Progenitor cell of endocrine pancreas (in vitro differentiated cells): ENCODE measurements around the gene IL17REL. TPM values are rescaled to one million over a fixed set of nuclear protein-coding genes. Genes with fewer than 3 reads are reported as not detected.

ENCODE experiments used
- DNase-seq: peaks from one replicate; pipeline ENCODE4 v3.0.0; 2021; ENCODE audit warnings: low spot score; ENCODE audit not compliant: unreplicated experiment
- H3K27ac Mint-ChIP-seq: 2 replicates; pipeline ENCODE4 v1.8.0; 2021; ENCODE audit warnings: mild to moderate bottlenecking, moderate library complexity, mixed read lengths
- H3K27me3 Mint-ChIP-seq: 2 replicates; pipeline ENCODE4 v1.8.0; 2021; ENCODE audit warnings: mixed read lengths
- H3K36me3 Mint-ChIP-seq: 2 replicates; pipeline ENCODE4 v1.8.0; 2022; ENCODE audit warnings: mixed read lengths; ENCODE audit not compliant: insufficient read depth
- H3K4me1 Mint-ChIP-seq: 2 replicates; pipeline ENCODE4 v1.8.0; 2021; ENCODE audit warnings: low read depth, mixed read lengths
- H3K4me3 Mint-ChIP-seq: 2 replicates; pipeline ENCODE4 v1.8.0; 2021; ENCODE audit warnings: low read depth, mild to moderate bottlenecking, moderate library complexity, mixed read lengths
- H3K9me3 Mint-ChIP-seq: 2 replicates; pipeline ENCODE4 v1.8.0; 2021; ENCODE audit warnings: low read depth, mixed read lengths
- total RNA-seq: library from RNA; stranded (reverse); gene quantifications from 2 replicates; pipeline ENCODE4 v1.2.1, GENCODE V29; 2021
- TF ChIP-seq, protein P1 (sequence below): fragments of 200-600 bp; sonication (generic); IDR thresholded peaks from one replicate; pipeline ENCODE4 v1.5.0; 2021; ENCODE audit warnings: antibody characterized with exemption, mild to moderate bottlenecking; ENCODE audit not compliant: unreplicated experiment

IL17REL gene
- total RNA-seq, 1 donor from 2014 or later = 0.10 TPM

DNA sequence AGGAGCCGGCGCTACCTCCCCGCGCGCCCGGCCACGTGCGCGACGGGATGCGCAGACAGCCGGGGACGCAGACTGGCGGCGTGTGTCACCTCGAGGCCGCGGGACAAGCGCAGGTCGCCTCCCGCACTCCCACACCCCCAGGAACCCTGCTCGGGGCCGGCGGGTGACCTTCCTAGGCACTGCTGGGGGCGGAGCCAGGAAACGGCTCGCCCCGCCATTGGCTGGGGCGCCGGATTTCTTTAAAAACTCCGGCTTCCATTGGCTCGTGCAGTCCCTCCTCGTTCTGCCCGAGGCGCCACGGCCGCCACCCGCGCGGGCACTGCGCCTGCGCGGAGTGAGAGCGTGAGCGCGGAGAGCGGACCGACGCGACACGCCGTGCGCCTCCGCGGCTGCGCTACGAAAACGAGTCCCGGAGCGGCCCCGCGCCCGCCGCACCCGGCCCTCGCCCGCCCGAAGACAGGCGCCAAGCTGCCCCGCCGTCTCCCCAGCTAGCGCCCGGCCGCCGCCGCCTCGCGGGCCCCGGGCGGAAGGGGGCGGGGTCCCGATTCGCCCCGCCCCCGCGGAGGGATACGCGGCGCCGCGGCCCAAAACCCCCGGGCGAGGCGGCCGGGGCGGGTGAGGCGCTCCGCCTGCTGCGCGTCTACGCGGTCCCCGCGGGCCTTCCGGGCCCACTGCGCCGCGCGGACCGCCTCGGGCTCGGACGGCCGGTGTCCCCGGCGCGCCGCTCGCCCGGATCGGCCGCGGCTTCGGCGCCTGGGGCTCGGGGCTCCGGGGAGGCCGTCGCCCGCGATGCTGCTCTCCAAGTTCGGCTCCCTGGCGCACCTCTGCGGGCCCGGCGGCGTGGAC is 52.2 kb downstream of the IL17REL start, which contains the start of gene PIM3:
Gene PIM3 (plus strand): TSS at position 614 of the 846 bp plus-strand sequence. CDS start 176 bp downstream, at position 790.
- Mint-ChIP-seq H3K4me1 (no peaks in the 10 kb centered on the region), H3K36me3 (peaks cover 2% of the 10 kb centered on the region), H3K9me3 (no peaks in the 10 kb centered on the region), H3K27ac (peak within 1 kb of the TSS; percentile 86), H3K27me3 (no peaks in the 10 kb centered on the region), H3K4me3 (peak within 1 kb of the TSS; percentile 80)
- DNase-seq = peak; percentile 87
- TF ChIP-seq, protein P1, sequence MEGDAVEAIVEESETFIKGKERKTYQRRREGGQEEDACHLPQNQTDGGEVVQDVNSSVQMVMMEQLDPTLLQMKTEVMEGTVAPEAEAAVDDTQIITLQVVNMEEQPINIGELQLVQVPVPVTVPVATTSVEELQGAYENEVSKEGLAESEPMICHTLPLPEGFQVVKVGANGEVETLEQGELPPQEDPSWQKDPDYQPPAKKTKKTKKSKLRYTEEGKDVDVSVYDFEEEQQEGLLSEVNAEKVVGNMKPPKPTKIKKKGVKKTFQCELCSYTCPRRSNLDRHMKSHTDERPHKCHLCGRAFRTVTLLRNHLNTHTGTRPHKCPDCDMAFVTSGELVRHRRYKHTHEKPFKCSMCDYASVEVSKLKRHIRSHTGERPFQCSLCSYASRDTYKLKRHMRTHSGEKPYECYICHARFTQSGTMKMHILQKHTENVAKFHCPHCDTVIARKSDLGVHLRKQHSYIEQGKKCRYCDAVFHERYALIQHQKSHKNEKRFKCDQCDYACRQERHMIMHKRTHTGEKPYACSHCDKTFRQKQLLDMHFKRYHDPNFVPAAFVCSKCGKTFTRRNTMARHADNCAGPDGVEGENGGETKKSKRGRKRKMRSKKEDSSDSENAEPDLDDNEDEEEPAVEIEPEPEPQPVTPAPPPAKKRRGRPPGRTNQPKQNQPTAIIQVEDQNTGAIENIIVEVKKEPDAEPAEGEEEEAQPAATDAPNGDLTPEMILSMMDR = no peak

DNA sequence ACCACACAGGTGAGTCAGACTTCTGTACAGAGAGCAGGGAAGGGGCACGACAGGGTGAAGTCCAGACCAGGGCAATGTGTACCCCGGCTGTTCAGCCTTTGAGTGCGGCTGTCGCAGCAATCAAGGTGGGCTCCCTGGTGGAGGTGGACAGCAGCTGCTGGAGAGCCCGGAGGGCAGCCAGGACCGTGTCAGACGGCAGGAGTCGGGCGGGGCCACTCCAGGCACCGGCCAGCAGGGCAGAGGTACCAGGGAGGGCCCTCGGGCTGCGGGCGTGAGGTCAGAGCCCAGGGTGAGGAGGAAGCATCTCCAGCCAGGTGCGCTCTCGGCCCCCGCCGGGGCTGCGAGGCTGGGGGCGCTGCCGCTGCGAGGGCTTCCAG is 52.8 kb downstream of the IL17REL start:
- Mint-ChIP-seq H3K4me1 (no peaks in the 10 kb centered on the region), H3K4me3 (peak overlapping the region; percentile 64), H3K36me3 (peaks cover 2% of the 10 kb centered on the region), H3K27me3 (no peaks in the 10 kb centered on the region), H3K9me3 (no peaks in the 10 kb centered on the region), H3K27ac (no peak overlapping the region)
- DNase-seq = no peak
- TF ChIP-seq, protein P1 = no peak

DNA sequence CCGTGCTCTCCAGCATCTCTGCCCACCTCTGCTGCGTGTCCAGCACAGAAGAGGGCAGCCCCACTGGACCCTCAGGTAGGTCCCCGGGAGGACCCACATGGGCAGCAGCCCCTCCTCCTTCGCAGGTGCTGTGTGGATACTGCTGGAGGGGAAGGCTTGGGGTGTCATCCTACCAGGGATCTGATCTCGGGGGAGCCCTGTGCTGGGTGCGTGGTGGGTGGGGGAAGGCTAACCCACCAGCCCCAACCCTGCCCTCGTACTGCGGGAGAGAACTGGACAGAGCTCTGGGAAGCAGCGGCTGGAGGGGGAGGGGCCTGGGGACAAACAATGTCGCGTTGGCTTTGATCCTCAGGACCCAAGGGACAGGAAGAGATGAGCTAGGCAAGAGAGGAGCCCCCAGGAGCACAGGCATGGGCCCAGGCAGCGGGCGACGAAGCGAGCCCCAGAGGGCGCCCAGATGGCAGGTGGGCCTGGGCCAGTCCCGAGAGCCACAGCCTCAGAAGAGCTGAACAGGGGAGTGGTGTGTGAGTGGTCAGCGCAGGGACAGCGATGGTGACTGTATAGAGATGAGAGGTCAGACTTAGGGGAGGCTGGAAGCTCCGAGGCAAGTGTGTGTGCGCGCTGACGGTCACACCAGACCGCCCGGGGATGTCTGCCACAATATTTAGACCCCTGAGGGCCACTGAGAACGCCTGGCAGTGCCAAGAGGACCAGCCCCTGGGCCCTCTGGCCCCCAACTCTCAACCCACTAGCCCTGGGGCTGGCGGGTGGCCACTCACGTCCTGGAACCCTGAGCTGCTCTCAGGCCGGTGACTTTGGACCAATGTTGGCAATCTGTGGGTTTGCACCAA is 53.4 kb downstream of the IL17REL start:
- H3K9me3 Mint-ChIP-seq = no peaks in the 10 kb centered on the region
- no peak for DNase-seq
- H3K4me1 Mint-ChIP-seq = no peaks in the 10 kb centered on the region
- H3K36me3 Mint-ChIP-seq = peaks cover 2% of the 10 kb centered on the region
- H3K27ac Mint-ChIP-seq = no peak overlapping the region
- H3K4me3 Mint-ChIP-seq = peak overlapping the region; percentile 64
- H3K27me3 Mint-ChIP-seq = no peaks in the 10 kb centered on the region
- TF ChIP-seq, protein P1 = no peak

DNA sequence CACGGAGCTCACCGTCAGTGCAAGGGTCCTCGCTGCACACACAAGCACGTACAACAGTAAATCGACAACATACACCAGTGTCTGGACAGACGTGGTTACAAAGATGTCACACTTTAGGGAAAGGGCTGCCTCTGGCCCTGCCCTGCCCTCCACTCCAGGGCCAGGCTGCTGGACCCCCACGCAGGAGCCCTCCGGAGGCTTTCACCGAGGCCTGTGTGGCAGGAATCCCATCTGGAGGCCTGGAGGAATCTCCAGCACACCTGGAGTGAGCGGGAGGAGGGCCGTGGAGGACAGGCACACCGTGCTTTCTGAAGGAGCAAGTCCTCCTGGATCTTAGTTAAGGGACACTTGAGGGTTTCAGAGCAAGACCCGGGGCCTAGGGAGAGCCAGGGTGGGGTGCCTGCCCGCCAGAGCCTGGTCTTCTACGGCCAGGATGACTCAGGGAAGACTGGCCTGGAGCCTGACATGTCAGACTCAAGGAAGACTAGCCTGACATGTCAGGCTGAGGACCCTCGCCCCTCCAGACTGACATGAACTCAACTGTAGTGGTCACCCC is 54.1 kb downstream of the IL17REL start:
- Mint-ChIP-seq H3K27ac (no peak overlapping the region), H3K9me3 (no peaks in the 10 kb centered on the region), H3K4me1 (no peaks in the 10 kb centered on the region), H3K36me3 (no peaks in the 10 kb centered on the region), H3K27me3 (no peaks in the 10 kb centered on the region), H3K4me3 (peak overlapping the region; percentile 64)
- TF ChIP-seq, protein P1 = no peak
- no peak for DNase-seq

DNA sequence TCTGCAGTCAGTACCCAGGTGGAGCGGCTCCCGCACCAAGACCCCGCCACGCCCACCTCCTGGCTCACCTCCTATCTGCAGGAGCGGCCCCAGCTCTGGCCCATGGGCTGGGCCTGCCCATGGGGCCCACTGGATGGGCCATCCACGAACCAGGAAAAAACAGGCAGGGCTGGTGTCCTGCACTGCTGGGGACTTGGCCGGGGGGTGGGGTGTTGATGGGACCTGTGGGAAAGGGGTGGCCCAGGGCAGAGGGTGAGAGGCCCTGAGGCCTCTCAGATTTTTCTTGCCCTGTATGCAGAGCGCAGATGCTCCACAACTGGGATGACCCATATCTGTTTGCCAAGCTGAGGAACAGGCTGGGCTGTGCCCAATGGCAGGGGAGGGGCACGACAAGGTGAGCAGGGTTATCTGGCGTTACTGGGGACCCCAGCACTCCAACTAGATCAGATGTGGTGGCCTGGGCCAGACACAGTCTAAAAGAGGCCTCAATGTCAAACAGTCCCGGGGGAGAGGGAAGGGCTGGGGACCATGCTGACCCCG is 54.7 kb downstream of the IL17REL start:
- H3K27ac Mint-ChIP-seq = no peak overlapping the region
- no peaks in the 10 kb centered on the region for H3K36me3 Mint-ChIP-seq
- DNase-seq = no peak
- TF ChIP-seq, protein P1 = no peak
- no peak overlapping the region for H3K4me3 Mint-ChIP-seq
- no peaks in the 10 kb centered on the region for H3K4me1 Mint-ChIP-seq
- no peaks in the 10 kb centered on the region for H3K27me3 Mint-ChIP-seq
- H3K9me3 Mint-ChIP-seq = no peaks in the 10 kb centered on the region
